Activated naive CD8-positive, alpha-beta T cell treated with anti-CD3 and anti-CD28 coated beads for 36 hours (primary cell): ENCODE results near the gene OVCA2. TPM values are rescaled to one million over a fixed set of nuclear protein-coding genes. Genes with fewer than 3 reads are reported as not detected.

Experiments
- DNase-seq: peaks from one replicate; pipeline ENCODE4 v3.0.0; 2021
- H3K27ac Mint-ChIP-seq: one replicate; pipeline ENCODE4 v1.8.0; 2022; ENCODE audit warnings: mild to moderate bottlenecking, moderate library complexity, mixed read lengths
- H3K27me3 Mint-ChIP-seq: one replicate; pipeline ENCODE4 v1.8.0; 2022; ENCODE audit warnings: mild to moderate bottlenecking, mixed read lengths
- H3K36me3 Mint-ChIP-seq: one replicate; pipeline ENCODE4 v1.8.0; 2021; ENCODE audit warnings: mild to moderate bottlenecking, mixed read lengths
- H3K4me1 Mint-ChIP-seq: one replicate; pipeline ENCODE4 v1.8.0; 2021; ENCODE audit warnings: mixed read lengths
- H3K4me3 Mint-ChIP-seq: one replicate; pipeline ENCODE4 v1.8.0; 2022; ENCODE audit warnings: mild to moderate bottlenecking, moderate library complexity, mixed read lengths
- H3K9me3 Mint-ChIP-seq: one replicate; pipeline ENCODE4 v1.8.0; 2022; ENCODE audit warnings: mixed read lengths
- total RNA-seq, 2 experiments: library from RNA; stranded (reverse); gene quantifications; one replicate each; pipeline ENCODE4 v1.2.3, GENCODE V29; 2021

Gene OVCA2
- total RNA-seq, 2 experiments from 2014 or later = 38.4 to 39.0 TPM

DNA sequence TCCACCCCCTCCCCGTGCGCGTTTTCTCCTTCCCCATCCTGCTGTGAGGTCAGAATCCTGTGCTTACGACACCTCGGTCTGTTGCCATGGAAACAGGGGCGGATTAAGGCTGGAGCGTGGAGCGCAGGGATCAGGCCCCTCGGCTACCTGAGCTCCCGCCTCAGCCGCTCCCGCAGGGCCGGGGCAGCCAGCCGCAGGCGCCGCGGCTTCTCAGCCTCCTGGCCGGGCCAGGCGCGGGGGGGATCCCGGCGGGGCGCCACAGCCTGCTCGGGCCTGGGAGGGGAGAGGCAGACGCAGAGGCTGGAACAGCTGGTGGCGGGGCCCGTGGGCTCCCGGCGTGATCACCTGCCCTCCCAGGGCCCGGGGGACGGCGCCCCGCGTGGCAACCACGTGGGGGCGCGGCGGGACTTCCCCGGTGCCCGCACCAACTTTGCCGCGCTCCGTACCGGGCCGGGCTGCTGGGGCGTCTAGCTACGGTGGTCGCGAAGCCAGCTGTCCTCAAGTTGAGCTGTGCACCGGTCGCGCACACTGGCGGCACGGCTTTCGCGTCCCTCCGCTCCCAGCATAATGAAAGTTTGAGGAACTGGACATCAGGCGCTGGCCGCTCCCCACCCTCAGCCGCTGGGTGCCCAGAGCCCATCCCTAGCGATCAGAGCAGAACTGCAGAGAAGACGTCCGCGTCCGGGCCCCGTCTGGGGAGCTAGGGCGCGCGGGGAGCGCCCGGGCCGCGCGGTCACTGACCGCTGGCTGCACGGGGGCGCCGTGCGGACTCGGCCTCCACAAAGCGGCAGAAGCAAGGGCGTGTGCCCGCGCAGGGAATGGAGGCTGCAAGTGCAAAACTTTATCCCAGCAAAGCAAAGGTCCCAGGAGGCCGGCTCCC is 17.9 kb upstream of the OVCA2 start:
- H3K27me3 Mint-ChIP-seq = peaks cover 42% of the 10 kb centered on the region
- DNase-seq = peak; percentile 40

DNA sequence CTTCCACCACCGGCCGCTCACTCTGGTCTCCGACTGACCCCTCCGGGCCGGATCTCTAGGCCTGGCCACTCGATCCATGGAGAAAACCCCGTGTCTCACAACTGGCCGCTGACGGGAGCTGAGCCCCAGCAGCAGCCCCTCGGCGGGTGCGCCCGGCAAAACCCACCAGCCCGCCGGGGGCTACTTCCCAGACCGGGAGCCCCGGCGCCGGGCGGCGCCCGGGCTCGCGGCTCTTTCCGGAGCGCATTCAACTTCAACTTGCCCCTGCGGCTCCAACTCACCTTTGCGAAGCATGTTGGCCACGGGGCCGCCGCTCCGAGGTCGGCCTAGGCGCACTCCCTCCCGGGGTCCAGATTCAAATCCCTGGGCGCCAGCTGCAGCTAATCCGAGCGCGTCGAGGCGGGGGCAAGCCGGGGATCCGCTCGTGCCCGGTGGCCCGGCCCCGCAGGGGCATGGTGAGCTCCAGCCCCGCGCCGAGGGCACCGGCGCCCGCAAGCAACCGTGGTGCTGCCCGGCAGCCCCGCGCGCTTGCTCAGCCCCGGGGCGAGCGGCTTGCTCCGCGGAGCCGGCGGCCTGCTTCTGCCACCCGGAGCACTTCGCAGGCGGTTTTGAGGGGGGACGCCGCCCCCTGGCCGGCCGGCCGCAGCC is 17.1 kb upstream of the OVCA2 start:
- peaks cover 42% of the 10 kb centered on the region for H3K27me3 Mint-ChIP-seq
- DNase-seq = no peak

More for the DNA sequence above, 17.9 kb upstream of the OVCA2 start:
- Mint-ChIP-seq H3K27ac (no peak overlapping the region), H3K4me1 (peaks cover 12% of the 10 kb centered on the region), H3K9me3 (no peaks in the 10 kb centered on the region), H3K4me3 (peak overlapping the region; percentile 73), H3K36me3 (no peaks in the 10 kb centered on the region)

DNA sequence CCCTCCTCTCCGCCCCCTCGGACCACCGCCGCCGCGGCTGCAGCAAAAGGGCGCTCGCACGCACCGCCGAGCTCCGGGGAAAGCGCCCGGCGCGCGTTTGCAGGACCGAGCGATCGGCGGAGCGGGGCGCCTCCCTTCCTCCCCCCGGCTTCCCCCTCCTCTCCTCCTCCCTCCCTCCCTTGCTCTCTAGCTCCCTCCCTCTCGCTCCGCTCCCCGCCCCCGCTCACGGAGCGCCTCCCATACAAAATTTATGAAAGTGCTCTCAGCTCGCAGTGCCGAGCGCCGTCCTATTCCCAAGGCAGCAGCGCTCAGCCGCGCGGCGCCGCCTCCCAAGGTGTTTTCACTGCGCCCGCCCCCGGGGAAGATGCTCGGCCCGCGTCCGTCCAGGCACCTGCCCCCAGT is 16.6 kb upstream of the OVCA2 start, which contains the start of gene RTN4RL1:
RTN4RL1 (minus strand) TSS at position 115 of the 402 bp plus-strand sequence. CDS start 469 bp downstream, outside the sequence.
- no peaks in the 10 kb centered on the region for H3K9me3 Mint-ChIP-seq
- peak; percentile 63 for DNase-seq
- peaks cover 42% of the 10 kb centered on the region for H3K27me3 Mint-ChIP-seq
- H3K4me3 Mint-ChIP-seq = peak within 1 kb of the TSS; percentile 77
- H3K36me3 Mint-ChIP-seq = no peaks in the 10 kb centered on the region
- peaks cover 12% of the 10 kb centered on the region for H3K4me1 Mint-ChIP-seq
- no peak within 1 kb of the TSS for H3K27ac Mint-ChIP-seq

More for the DNA sequence above, 17.1 kb upstream of the OVCA2 start:
- H3K9me3 Mint-ChIP-seq = no peaks in the 10 kb centered on the region
- H3K36me3 Mint-ChIP-seq = no peaks in the 10 kb centered on the region
- no peak overlapping the region for H3K27ac Mint-ChIP-seq
- peaks cover 12% of the 10 kb centered on the region for H3K4me1 Mint-ChIP-seq
- peak overlapping the region; percentile 73 for H3K4me3 Mint-ChIP-seq

GRCh38 chr17:2025622-2026309 is 16.1 kb upstream of the OVCA2 start:
- peak overlapping the region; percentile 77 for H3K4me3 Mint-ChIP-seq
- H3K36me3 Mint-ChIP-seq = no peaks in the 10 kb centered on the region
- DNase-seq = no peak
- H3K9me3 Mint-ChIP-seq = no peaks in the 10 kb centered on the region
- peaks cover 13% of the 10 kb centered on the region for H3K4me1 Mint-ChIP-seq
- H3K27me3 Mint-ChIP-seq = peaks cover 42% of the 10 kb centered on the region
- no peak overlapping the region for H3K27ac Mint-ChIP-seq

DNA sequence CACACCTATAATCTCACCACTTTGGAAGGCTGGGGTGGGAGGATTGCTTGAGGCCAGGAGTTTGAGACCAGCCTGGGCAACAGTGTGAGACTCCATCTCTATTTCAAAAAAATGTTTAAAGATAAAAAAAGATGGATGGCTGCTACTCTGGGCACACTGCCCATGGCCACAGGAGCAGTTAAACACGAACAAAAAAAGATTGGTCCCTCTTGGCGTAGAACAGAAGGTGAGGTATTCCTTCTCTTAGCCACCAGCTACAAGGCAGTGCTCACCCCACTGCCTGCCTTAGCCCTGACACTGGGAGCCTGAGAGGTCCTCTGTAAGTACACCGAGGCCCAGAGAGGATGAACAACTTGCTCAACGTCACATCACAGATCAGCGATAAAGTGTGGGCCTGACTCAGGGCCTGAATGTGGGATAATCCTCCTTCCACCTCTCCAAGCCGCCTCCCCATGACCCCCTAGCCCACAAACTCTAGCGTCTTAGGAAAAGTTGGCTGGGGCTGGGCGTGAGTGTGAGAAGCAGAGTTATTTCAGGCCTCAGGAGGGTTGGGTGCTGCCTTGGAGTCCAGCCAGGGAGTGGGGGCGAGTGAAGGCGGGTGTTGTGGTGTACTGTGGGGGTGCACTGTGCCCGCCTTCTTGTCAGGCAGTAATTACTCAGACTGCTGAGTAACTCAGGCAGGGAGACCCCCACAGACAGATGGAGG is 14.1 kb upstream of the OVCA2 start:
- DNase-seq = no peak
- Mint-ChIP-seq H3K27ac (no peak overlapping the region), H3K27me3 (peaks cover 39% of the 10 kb centered on the region), H3K36me3 (no peaks in the 10 kb centered on the region), H3K4me3 (no peak overlapping the region), H3K9me3 (no peaks in the 10 kb centered on the region), H3K4me1 (peaks cover 22% of the 10 kb centered on the region)

- no peak for DNase-seq
- Mint-ChIP-seq H3K9me3 (no peaks in the 10 kb centered on the region), H3K4me3 (no peak overlapping the region), H3K27me3 (peaks cover 35% of the 10 kb centered on the region), H3K36me3 (no peaks in the 10 kb centered on the region), H3K4me1 (peaks cover 24% of the 10 kb centered on the region), H3K27ac (no peak overlapping the region)
Measured at GRCh38 chr17:2028234-2028614, 13.6 kb upstream of the OVCA2 start.

DNA sequence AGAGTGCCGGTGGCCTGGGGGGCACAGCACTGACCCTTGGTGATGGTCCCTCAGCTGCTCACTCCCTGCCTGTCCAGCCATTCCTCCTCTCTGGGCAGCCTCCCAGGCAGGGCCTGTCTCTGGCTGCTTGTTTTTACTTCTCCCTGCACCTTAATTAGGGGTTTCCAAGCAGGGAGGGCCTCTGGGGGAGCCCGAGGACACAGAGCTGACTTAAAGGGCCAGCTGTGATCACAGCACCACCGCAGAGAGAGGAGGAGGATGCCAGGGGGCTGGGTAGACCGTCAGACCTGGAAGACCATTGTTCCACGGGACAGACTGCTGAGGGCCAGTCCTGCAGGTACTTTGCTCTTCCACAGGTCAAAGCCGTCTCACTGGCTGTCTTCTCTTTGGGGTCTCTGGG is 13.1 kb upstream of the OVCA2 start:
- H3K4me1 Mint-ChIP-seq = peaks cover 25% of the 10 kb centered on the region
- no peak for DNase-seq
- peaks cover 31% of the 10 kb centered on the region for H3K27me3 Mint-ChIP-seq
- H3K9me3 Mint-ChIP-seq = no peaks in the 10 kb centered on the region
- no peaks in the 10 kb centered on the region for H3K36me3 Mint-ChIP-seq
- H3K4me3 Mint-ChIP-seq = no peak overlapping the region
- H3K27ac Mint-ChIP-seq = no peak overlapping the region

DNA sequence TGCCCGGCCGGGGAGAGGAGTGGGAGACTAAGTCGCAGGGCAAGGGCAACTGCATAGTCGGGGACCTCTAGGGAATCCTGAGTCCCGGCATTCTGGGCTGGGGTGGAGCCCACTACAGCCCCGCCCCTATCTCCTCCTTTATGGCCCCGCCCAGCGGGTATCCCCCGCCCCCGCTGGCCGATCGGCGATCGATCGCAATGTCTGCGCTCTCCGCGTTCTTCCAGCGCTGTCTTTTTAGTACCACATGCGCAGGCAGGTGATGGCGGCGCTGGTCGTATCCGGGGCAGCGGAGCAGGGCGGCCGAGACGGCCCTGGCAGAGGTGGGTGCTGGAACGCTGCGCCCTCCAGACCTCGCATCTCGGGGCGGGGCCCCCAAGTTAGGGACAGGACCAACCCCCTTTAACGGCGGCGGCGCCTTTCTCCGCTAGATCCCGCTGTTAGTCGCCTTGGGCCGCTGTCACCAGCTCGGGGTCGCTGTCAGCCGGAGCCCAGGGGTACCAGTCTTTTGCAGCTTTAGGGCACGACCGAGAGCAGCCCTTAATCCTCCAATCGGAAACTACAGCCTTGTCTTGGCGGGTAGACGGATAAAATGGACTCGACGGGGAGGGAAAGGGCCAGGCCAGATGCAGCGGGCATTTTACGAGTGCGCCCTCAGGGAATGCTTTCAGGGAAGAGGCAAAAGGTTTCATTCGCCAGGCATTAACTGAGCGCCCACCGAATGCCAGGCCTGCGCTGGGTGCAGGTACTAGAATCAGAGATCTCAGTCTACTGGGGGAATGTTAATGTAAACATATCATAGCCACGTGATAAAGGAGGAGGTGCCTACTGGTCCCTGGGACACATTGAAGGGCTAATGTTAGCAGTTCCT is 11.7 kb upstream of the OVCA2 start, which contains the start of gene DPH1:
DPH1 (plus strand) TSS at position 243 of the 868 bp plus-strand sequence; CDS start at position 260, 17 bp downstream.
- Mint-ChIP-seq H3K9me3 (no peaks in the 10 kb centered on the region), H3K4me3 (peak within 1 kb of the TSS; percentile 96), H3K27me3 (peaks cover 27% of the 10 kb centered on the region), H3K27ac (peak within 1 kb of the TSS; percentile 91), H3K36me3 (no peaks in the 10 kb centered on the region), H3K4me1 (peaks cover 23% of the 10 kb centered on the region)
- DNase-seq = peak; percentile 87

DNA sequence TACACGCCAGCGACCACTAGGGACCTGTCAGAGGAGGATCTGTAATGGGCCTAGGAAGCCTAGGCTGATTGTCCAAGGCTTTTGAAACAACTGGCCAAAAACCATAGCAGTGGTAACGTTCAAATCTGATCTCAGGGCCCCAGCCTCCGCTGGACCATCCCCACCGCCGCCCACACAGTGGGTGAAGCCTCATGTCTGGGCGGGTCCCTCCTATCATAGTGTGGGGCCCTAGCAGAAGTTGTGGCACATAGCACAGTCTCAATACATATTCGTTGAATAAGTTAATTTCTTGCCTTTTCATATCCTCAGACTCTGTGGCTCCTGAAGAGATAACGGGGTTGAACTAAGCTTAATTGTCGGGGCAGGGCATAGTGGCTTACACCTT is 11.1 kb upstream of the OVCA2 start:
- Mint-ChIP-seq H3K27ac (peak overlapping the region; percentile 91), H3K4me3 (peak overlapping the region; percentile 96), H3K4me1 (peaks cover 22% of the 10 kb centered on the region), H3K36me3 (no peaks in the 10 kb centered on the region), H3K9me3 (no peaks in the 10 kb centered on the region), H3K27me3 (peaks cover 21% of the 10 kb centered on the region)
- peak; percentile 68 for DNase-seq

DNA sequence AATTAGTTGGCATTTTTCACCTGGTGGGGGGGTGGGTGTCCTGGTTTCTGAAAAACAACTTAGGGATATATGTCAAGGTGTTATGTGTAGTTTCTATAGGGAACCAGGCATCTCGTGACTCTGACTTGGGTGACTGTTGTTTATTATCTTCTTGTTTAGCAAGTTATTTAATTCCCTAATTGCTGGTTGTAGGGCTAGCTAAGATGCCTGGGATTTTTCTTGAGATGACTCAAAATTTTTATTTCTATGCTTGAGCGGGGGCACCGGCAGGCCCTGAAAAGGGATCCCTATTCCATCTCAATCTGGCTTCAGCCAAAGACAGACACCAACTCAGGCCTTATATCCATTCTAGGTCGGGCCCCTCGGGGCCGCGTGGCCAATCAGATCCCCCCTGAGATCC is 8.7 kb upstream of the OVCA2 start:
- H3K4me1 Mint-ChIP-seq = peaks cover 17% of the 10 kb centered on the region
- no peak overlapping the region for H3K27ac Mint-ChIP-seq
- H3K9me3 Mint-ChIP-seq = no peaks in the 10 kb centered on the region
- peaks cover 3% of the 10 kb centered on the region for H3K36me3 Mint-ChIP-seq
- no peak for DNase-seq
- no peaks in the 10 kb centered on the region for H3K27me3 Mint-ChIP-seq
- no peak overlapping the region for H3K4me3 Mint-ChIP-seq

DNA sequence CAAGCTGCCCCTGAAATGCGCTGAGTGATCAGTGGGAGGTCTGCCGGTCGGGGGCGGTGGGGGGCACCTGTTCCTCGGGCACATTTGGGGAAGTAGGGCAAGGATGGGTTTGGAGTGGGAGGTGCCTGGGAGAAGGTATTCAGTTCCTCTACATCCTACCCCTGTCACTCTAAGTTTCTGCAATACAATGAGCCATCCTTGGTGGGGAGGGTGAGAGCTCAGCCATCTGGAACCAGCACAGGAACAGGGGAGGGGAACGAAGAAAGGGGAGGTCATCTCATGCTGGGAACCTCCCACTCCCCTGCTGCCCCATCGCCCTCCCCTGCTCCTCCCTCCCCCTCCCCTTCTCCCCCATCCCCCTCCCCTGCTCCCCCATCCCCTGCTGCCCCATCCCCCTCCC is 7.7 kb upstream of the OVCA2 start:
- Mint-ChIP-seq H3K27ac (no peak overlapping the region), H3K4me1 (peaks cover 17% of the 10 kb centered on the region), H3K36me3 (peaks cover 6% of the 10 kb centered on the region), H3K9me3 (no peaks in the 10 kb centered on the region), H3K4me3 (no peak overlapping the region), H3K27me3 (no peaks in the 10 kb centered on the region)
- no peak for DNase-seq

DNA sequence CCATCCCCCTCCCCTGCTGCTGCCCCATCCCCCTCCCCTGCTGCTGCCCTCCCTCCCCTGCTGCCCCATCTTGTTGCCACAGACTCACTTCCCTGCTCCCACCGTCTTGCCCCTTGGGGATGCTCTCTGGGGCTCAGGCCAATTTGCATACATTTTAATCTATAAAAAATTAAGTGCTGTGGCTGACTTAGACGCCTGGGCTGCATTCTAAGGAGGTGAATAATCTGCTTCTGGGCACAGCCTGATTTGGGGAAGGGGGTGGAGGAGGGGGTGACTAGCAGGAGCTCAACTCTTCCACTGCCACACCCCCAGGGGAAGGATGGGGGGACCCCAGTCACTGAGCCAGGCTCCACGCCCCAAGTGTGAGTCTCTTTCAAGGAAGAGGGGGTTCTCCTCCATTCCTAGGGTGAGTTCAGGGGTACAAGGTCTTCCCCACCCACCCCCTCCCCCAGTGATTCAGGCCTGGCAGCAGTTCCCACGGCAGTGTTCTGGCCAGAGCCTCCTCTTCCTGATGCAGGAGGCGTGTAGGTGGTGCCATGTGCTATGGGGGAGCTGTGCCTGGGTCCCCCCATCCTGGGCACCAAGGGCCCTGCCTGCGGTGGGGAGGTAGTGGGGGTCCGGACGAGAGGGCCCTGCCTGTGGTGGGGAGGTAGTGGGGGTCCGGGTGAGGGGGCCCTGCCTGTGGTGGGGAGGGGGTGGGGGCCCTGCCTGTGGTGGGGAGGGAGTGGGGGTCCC is 6.8 kb upstream of the OVCA2 start:
- DNase-seq = no peak
- Mint-ChIP-seq H3K4me3 (no peak overlapping the region), H3K4me1 (peaks cover 17% of the 10 kb centered on the region), H3K27ac (no peak overlapping the region), H3K36me3 (peaks cover 6% of the 10 kb centered on the region), H3K9me3 (no peaks in the 10 kb centered on the region), H3K27me3 (no peaks in the 10 kb centered on the region)
